Effector CD4-positive, alpha-beta T cell (primary cell): ENCODE data around the gene CBR1.
"Not testable (repeated sequence)": the region's sequence is repeated elsewhere in the genome, so short reads cannot be mapped to it uniquely, and the experiment has no call there.

Experiments used
- DNase-seq: peaks from one replicate; pipeline ENCODE4 v3.0.0-alpha.2; 2020

The CBR1 gene

DNA sequence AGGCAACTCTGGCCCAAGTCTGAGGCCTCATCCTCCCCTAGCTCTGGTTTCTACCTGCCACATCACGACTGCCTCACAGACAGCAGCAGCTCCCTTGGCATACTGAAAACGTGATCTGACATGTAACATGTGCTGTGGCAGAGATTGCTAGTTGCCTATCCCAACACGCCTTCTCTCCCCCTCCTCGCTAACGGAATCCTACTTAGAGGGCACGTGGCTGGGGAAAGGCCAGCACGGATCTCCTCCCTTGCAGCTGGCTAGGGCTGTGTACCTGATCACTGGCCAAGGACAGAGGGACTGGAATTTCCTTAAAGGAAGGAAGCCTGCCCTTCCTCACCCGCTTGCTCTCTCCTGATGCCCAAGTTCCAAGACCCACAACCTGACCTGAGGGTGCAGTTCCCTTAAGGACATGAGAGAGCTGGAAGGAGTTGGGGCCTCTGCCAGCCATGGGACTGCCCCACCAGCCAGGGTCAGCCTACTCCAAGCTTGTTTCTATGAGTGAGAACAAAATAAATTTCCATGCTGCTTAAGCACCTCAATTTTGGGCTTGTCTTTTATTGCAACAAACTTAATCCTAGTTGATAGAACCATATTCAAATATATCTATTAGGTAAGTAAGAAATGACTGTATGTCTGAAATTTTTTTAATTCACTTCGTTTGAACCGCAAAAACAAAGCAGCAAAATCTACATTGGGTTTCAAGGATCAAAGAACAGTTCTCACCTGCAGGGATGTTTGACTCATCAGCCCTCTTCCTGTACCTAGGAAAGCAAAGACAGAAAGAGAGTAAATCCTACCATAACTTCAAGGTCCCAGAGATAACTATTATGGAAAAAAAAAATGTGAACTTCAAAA lies 16.7 kb upstream of the CBR1 start:
- DNase-seq = no peak

DNA sequence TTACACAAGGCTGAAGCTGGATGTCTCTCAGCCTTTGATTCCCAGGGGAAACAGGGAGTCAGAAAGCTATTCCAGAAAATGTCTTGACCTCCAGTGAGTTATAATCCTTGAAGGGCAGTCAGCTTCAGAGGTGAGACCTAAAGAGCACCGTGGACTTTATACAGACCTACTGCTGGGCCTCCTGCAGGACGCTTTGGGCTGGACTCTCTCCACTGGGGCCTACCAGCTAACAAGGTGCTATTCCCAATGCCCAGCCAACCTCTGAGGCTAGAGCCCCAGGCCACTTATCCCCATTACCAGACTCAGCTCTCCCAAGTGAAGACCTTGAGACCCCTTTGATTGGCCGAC lies 16.1 kb upstream of the CBR1 start:
- DNase-seq = no peak

DNA sequence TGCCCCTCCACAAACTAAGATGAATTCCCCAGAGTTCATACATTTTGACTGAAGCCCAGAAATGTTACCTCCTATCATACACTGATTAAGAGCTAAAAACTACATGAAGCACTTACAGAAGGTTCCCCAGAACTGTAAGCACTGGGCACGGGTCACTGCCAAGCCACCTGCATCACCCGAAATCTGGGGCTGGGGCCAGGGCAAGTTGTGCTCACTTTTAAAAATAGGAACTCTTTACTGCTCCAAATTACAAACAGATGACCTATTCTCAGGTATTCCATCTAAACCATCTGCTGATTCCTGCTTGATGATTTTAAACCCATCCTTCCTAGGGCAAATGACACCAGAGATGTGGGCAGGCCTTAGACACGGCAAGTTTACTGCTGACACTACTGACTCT lies 14.3 kb upstream of the CBR1 start:
- DNase-seq = no peak

DNA sequence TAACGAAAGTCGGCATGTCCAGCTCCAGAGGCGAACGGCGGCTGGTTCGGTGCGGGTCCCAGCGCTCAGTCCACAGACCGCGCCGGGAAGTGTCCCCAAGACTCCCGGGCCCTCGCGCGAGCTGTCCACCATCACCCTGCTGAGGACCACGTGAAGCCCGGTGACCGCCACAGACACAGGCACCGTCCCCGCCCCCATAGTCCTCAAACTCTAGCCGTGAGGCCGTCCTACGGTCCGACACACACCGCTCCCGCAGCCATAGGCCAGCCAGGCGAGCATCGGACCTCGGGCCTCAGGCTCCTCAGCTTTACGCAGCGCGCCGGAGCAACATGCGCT lies 10.0 kb upstream of the CBR1 start:
- no peak for DNase-seq

DNA sequence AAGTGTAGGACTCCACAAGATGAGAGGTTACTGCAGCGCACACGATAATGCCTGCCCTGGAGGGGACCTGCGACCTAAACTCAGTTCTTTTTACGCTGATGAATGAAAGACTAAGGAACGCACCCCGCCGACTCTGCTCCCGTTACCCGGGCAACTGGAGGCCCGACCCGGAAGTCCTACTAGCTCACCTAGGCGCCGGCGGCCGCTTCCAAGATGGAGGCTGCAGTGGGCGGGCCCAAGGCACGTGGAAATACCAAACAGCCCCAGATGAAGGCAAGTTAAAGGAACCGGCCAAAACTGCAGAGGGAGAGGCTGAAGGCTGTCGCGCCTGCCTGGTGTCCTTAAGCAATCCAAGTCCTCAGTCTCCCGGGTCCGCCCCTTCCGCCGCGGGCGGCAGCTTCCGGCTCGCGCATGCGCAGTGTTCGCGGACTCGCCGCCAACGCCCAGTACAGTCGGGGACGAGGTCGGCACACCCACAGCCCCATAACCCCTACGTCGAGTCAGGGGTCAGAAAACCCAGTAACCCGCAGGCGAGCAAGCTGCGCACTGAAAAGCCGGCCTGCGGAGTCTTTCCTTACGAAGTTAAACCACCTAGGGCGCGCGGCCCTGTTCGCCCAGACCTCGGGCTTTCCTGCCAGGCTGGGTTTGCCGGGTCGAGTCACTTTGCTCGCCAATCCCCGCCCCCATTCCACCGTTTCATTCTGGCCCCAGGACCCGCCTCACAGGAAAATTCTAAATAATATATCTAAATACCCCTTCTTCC lies 9.5 kb upstream of the CBR1 start, which contains the start of gene SETD4:
SETD4 (minus strand) TSS at position 368 of the 763 bp plus-strand sequence. CDS start 1,638 bp downstream, outside the sequence.
- peak; percentile 89 for DNase-seq

DNA sequence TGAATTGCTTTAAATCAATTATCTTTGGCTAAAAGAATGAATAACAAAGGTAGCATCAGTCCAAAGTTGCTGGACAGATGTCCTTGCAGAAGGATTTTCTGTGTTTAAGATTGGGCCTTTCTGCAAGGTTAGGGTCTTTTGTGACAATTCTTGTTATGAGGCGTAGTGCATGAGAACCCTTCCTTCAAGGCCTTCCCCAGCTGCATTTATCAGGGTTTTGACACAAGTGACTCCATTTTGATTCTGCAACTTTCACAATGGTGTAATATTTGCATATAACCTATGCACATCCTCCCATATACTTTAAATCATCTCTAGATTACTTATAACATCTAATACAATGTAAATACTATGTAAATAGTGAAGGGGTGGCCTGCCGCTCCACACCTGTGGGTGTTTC lies 8.4 kb upstream of the CBR1 start:
- DNase-seq = no peak

DNA sequence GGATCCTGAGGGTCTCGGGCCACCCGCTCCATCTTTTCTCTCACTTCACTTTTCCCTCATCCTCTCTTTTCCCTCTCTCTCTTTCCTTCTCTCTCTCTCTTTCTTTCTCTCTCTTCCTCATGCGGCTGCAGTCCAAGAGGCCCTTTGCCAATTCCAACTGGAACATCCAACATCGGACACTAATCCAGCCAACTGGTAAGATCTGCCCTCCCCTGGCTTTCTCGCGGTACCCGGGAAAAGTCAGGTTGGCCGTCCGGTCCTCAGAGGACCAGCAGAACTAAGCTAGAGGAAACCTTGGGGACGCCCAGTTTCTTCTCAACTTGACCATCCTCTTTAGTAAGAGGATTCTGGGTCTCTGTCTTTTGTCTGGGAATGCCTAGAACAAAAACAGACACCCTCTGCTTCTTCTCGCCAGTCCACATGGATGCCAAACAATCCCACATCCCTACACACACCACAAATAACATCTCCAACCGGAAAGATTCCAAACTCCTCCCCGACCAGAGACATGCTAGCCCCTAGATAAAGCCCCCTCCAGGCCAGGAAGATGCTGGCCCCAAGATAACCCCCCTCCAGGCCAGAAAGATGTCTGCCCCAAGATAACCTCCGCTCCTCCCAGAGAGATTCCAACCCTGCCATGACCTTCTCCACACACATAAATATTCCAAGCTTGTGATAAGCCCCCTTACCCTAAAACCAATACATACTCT lies 6.3 kb upstream of the CBR1 start:
- DNase-seq = no peak

DNA sequence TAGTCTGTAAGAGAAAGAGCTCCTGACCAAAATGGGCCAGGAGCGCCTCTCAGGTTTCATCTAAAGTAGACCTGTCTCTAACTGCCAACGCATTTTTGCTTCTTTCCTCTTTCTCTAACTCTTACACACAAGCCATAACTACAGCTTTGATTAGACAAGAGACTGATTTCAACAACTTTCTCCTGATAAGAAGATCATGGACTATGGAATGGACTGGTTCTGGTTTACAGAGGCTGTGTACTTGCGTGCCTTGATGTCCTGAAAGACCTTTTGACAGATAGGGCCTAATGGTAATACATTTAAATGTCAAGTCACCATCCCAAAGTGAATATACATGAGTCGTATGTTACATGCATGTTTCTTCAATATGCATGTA lies 5.8 kb upstream of the CBR1 start:
- no peak for DNase-seq

DNA sequence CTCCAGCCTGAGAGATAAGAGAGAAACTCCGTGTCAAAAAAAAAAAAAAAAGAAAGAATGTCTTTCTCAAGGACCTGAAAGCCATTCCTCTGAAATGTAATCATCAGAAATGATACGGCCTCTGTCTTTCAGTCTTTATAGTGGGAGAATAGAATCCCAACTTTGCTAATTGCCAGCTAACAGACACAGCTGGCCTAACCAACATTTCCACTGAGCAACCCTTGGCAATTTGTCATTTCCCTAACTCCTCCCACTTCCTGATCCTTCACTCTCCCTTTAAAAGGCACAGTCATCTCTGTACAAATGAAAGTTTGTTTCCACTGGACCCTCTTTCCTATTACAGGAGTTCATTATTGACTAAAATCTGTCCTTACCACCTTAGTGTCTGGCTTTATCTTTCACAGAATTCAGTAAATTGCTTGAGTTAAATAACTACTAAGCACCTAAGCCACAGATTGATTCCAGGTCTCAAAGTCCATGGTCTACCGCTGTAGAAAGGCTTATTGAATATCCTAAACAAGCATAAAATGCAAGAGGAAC lies 4.3 kb upstream of the CBR1 start:
- no peak for DNase-seq

DNA sequence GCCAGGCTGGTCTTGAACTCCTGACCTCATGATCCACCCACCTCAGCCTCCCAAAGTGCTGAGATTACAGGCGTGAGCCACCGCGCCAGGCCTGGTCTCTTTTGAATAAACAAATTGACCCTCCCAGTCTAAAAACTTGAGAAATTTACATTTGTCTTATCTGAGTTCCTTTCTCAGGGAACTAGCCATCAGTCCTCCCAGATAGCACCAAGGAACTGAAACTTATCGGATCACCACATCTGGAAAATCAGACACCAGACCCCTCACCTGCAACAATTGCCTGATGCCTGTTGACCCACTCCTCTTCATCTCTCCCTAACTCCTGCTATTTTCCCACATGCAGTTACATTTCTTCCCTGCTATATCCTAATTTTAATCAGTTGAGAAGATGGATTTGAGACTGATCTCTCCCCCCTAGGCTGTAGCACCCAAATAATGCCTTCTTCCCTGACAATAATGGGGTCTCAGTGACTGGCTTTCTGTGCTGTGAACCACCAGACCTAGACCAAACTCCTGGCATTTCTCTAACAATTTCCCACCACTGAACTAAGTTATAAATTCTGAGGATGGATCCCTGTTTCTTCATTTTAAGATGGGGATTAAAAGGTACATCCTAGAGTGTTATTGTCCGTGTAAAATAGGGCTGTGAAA lies 951 bp upstream of the CBR1 start:
- DNase-seq = no peak

DNA sequence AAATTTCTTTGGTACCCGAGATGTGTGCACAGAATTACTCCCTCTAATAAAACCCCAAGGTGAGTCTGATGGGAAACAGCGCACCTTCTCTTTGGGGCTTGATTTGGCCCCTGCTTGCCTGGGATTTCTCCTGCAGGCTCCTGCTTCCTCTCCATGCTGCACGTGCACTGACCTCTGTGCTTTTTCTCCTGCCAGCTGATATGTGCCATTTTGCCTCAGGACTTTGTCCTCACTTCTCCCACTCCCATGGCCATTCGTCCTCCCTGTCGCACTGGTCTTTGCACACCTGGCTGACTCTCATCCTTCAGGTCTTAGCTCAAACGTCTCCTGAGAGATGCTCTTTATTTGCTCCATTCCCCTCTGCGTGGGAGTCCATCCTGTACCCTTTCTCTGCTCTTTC lies 1.2 kb downstream of the CBR1 start:
- DNase-seq = no peak

DNA sequence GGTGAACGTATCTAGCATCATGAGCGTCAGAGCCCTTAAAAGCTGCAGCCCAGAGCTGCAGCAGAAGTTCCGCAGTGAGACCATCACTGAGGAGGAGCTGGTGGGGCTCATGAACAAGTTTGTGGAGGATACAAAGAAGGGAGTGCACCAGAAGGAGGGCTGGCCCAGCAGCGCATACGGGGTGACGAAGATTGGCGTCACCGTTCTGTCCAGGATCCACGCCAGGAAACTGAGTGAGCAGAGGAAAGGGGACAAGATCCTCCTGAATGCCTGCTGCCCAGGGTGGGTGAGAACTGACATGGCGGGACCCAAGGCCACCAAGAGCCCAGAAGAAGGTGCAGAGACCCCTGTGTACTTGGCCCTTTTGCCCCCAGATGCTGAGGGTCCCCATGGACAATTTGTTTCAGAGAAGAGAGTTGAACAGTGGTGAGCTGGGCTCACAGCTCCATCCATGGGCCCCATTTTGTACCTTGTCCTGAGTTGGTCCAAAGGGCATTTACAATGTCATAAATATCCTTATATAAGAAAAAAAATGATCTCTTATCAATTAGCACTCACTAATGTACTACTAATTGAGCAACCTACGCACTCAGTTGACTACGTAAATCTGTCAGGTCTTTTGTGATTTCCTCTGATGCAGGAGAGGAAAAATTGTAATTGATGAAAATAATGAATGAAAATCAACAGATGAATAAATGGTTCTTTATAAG lies 2.8 kb downstream of the CBR1 start:
- DNase-seq = no peak

DNA sequence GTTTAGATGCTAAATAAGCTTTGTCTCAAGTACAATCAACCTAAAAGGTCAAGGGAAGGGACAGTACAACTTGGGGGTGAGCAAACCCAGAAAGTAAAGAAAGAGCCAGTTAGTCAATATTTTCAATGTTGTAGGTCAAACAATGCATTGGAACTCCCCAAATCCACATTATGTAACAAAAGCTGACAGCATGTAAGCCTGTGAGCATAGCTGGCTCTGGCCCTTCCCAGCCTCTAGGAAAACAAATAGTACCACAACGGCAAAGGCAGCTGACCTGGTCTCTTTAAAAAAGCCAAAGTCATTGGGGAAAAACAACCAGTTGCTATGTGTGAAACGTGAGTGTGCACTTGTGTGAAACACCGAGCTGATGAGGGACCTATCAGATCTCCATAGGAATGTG lies 3.4 kb downstream of the CBR1 start:
- no peak for DNase-seq

DNA sequence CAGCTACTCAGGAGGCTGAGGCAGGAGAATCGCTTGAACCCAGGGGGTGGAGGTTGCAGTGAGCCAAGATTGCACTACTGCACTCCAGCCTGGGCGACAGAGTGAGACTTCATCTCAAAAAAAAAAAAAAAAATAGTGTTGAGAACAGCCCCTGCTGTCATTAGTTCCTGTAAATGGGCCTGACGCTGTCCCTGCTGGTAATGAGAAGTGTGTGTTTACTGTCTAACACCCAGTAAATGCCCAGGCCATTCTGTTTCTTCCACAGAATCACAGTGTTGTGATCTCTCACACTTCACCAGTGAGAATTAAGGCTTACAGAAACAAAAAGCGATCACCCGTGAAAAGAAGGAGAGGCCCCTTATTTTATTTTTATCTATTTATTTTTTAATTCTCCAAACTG lies 4.1 kb downstream of the CBR1 start:
- not testable (repeated sequence) for DNase-seq

DNA sequence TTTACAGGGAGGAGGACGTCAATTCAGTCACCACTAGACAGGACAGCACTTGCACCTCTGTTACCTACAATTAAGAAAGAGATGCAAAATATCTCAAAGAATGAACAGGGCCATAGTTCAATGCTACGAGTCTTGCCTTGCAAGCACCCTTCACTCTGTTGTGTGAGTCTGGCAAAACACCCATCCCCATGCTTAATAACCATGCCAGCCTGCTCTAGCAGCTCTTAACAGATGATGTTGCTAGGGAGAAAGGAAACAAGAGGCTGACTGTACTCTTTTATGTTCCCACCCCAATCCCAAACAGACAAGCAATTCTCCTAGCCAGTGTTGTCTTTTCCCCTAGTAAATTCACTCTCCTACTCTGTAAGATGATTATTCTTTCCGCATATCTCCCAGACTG lies 5.3 kb downstream of the CBR1 start:
- DNase-seq = no peak

DNA sequence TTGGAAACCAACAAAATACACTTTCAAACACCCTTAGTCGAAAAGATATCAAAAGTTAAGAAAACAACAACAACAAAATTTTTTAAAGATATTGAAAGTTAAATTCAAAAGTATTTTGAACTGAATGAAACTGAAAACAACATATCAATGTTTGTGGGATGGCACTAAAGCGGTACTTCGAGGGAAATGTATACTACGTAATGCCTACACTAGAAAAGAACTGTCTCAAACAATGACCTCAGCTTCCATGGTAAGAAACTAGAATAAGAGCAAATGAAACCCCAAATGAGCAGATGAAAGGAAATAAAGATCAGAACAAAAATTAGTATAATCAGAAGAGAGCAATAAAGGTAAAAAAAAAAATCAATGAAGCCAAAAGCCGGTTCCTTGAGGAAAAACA lies 6.1 kb downstream of the CBR1 start:
- no peak for DNase-seq

DNA sequence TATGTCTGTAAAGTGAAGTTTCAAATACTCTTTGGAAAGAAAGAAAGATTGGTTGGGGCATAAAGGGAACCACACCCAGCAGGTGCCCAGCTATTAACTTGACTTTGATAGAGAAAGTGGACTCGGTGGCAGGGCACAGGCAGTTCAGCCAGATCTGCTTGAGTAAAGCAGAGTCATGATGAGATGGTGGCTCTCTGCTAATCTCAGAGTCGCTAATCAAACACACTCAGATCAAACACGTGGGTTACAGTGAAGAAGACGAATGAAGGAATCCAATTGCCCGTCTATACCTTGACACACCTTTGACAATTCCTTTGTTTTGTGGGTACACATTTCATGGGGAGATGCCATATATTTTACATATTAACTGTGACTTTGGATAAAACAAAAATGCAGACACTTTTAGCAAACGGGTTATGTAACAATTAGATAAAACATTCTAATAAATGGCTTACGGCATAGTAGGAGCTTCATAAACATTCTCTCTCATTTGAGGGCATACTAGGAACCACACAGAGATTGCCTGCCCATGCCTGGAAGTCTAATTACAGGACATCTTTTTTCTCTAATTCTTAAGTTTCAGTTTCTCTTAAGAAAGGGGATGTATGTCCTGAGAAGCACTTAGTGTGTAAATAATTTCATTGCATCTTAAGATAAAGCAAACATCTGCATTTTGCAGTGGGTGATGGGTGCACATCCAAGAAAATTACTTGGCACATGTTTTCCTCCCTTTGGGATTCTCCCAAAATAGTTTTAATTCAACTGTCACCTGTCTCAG lies 7.2 kb downstream of the CBR1 start:
- DNase-seq = no peak

DNA sequence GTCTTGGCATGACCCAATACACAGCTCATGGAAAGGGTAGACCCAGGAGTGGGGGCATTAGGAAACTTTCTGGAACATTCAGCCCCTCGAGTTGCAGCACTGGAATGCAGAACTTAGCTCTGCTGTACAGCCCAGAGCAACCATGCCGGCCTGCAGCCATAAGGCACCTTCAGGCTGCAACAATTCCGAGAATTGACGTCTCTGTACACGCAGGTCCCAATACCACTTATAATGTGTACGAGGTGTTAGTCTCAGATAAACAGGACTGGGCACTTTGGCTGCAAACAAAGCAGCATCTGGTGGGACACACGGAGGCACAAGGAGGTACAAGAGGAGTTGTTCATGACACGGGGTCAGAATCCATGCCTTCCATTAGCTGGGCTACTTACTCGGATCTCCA lies 7.9 kb downstream of the CBR1 start:
- no peak for DNase-seq

DNA sequence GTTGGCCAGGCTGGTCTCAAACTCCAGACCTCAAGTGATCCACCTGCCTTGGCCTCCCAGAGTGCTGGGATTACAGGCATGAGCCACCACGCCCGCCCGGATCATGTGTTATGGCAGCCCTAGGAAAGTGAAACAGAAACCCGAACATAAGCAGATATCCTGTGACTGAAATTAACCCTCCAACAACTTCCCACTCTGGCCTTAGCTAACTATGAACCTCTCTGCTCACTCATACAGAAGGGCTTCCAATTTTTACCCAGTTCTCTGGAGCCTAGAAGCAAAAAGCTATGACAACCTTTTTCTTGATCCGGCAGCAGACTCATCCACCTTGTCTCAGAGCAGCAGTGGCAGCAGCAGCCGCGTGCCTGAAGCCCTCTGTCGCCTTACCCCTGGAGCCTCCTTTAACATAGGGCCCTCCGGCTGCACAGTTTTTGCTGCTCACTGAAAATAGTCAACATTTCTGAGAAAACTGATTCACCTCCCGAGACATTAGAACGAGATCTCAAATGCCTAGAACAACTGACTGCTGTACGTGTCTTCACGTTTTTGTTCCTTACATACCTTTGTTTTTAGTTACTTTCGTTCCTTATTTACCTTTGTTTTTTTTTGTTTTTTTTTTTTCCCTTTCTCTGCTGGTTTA lies 9.3 kb downstream of the CBR1 start:
- DNase-seq = no peak

DNA sequence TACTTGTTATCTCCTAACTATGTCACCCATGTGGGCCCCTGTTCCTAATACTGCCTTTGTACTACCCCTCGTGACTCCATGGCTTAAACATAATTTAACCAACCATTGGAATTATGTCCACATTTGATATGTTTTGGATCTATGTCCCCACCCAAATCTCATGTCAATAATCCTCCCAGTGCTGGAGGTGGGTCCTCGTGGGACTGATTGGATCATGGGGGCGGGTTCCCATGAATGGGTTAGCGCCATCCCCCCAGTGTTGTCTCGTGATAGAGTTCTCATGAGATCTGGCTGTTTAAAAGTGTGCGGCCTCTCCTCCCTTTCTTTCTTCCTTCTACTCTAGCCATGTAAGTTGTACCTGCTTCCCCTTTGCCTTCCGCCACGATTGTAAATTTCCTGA lies 9.8 kb downstream of the CBR1 start:
- no peak for DNase-seq

DNA sequence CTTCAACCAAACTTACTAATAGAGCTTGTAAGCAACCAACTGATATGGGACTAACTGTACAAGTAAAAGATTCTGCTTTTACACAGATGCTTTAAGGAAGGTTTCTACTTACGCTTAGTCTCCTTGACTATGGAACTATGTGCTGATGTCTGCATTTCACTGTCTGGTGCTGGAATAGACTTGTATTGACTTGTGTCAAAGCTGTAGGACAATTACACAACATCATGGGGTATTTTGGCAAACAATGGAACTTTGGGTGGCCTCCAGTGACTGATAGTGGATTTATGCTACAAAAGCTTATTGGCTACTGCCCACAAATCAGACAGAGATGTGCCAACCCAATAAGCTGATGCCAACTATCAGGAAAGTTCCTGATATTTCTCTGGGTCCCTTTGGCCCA lies 10.6 kb downstream of the CBR1 start:
- DNase-seq = no peak
